Natural killer cell treated with Interleukin-12 subunit alpha and Interleukin-12 subunit beta and Interleukin-15 and Interleukin-18, amount 100 ng/mL, for 72 hours (primary cell): Measurements from ENCODE around the gene SAT2. TPM values are rescaled to one million over a fixed set of nuclear protein-coding genes. Genes with fewer than 3 reads are reported as not detected.

Experiments
- ATAC-seq, 2 donors: fragments of 150-1000 bp; cut with Tn5 transposase in 1 of 2; sonication (Bioruptor Pico), chemical (Tn5 transposase) in 1 of 2; 2 replicates each; pipeline ENCODE4 v1.10.0; 2021
- DNase-seq: peaks from one replicate; pipeline ENCODE4 v3.0.0; 2022; ENCODE audit warnings: low spot score
- H3K27ac Mint-ChIP-seq, 2 donors: 1 replicate in 1 of 2; 2 replicates in 1 of 2; pipeline ENCODE4 v1.8.0; 2022; ENCODE audit warnings: mixed read lengths in 2 of 2, mild to moderate bottlenecking in 1 of 2, moderate library complexity in 1 of 2
- H3K27me3 Mint-ChIP-seq, 2 donors: 1 replicate in 1 of 2; 2 replicates in 1 of 2; pipeline ENCODE4 v1.8.0; 2022; ENCODE audit warnings: mixed read lengths in 2 of 2
- H3K36me3 Mint-ChIP-seq: one replicate; pipeline ENCODE4 v1.8.0; 2022; ENCODE audit warnings: mixed read lengths
- H3K4me1 Mint-ChIP-seq, 2 donors: 1 replicate in 1 of 2; 2 replicates in 1 of 2; pipeline ENCODE4 v1.8.0; 2022; ENCODE audit warnings: low read depth in 2 of 2, mixed read lengths in 2 of 2, mild to moderate bottlenecking in 1 of 2
- H3K4me3 Mint-ChIP-seq: one replicate; pipeline ENCODE4 v1.8.0; 2022; ENCODE audit warnings: mixed read lengths
- H3K9me3 Mint-ChIP-seq: 2 replicates; pipeline ENCODE4 v1.8.0; 2022; ENCODE audit warnings: mixed read lengths
- total RNA-seq, 2 donors: library from RNA; stranded (reverse); gene quantifications; one replicate each; pipeline ENCODE4 v1.2.3, GENCODE V29; 2022

Gene SAT2
- total RNA-seq, 2 donors from 2014 or later: 32.8 to 41.1 TPM

DNA sequence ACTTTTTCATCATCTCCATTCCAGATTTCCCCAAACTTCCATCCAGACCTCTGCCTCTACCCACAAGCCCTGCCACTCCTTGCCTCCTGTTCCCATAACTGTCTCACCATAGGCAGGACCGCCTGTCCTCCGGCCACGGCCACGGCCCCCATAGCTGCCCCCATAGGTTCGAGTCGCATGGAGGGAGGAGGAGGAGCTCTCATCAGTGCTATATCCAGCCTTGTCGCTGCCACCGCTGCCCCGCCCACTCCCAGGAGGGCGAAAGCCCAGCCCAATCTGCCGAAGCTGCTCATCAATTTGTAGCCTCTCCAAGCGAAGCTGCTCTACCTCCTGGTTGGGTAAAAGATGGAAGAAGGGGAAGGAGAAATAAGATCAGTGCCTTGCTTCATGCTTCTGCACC is 34.3 kb downstream of the SAT2 start:
- H3K27me3 Mint-ChIP-seq: no peaks in the 10 kb centered on the region
- H3K4me3 Mint-ChIP-seq: no peak overlapping the region
- DNase-seq (no peak), ATAC-seq (no peak)
- H3K9me3 Mint-ChIP-seq: no peaks in the 10 kb centered on the region
- H3K27ac Mint-ChIP-seq: no peak overlapping the region
- no peaks in the 10 kb centered on the region for H3K4me1 Mint-ChIP-seq
- H3K36me3 Mint-ChIP-seq: peaks cover 20% of the 10 kb centered on the region

DNA sequence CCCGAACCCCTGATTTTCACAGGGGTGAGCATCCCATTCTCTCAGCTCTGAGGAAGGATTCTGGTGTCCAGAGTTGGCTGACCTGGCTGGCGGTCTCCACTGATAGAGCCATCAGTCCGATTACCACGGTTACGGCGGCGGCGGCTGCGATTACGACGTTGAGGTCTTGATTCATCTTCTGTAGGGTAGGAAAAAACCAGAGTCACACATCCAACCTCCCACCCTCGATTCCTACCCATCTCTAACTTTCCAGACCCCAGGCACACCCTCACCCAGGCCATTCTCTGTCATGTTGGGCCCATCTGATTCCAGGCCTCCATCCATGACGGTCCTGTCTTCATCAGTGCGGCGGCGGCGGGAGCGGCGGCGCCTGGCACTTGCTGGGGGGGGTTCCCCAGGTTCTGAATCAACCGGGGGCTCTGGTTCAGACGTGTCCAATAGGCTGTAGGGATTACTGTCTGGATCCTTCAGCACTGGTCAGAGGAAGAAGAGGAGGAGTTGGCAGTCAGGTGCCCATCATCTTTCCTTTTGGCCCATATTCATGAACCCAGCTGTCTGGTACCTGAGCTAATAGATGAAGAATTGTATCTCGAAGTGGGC is 35.1 kb downstream of the SAT2 start:
- no peak for DNase-seq
- H3K27ac Mint-ChIP-seq: no peak overlapping the region
- H3K4me3 Mint-ChIP-seq: no peak overlapping the region
- H3K9me3 Mint-ChIP-seq: no peaks in the 10 kb centered on the region
- no peak for ATAC-seq
- peaks cover 20% of the 10 kb centered on the region for H3K36me3 Mint-ChIP-seq
- H3K27me3 Mint-ChIP-seq: no peaks in the 10 kb centered on the region
- H3K4me1 Mint-ChIP-seq: no peaks in the 10 kb centered on the region

DNA sequence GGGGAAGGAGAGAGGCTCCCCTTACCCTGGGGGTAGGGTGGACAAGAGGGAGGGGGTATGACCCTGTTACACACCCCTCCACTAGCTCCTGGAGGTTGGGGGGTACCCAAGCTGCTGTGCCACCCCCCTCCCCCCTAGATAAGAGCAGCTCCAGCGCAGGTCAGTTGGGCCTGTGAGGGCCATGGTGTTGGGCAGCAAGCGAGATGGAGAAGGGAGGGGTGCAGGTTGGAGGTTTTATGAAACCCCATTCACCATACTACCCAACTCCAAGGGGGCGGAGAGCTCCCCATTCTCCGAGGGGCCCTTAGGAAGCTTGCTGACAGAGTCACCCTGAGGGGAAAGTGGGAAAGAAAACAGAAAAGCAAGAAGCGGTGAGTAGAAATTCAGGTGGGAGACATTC is 36.0 kb downstream of the SAT2 start:
- peaks cover 0 to 3% of the 10 kb centered on the region in 2 donors for H3K4me1 Mint-ChIP-seq
- ATAC-seq (no peak), DNase-seq (no peak)
- H3K36me3 Mint-ChIP-seq: peaks cover 14% of the 10 kb centered on the region
- H3K27ac Mint-ChIP-seq: no peak overlapping the region
- no peaks in the 10 kb centered on the region for H3K27me3 Mint-ChIP-seq
- H3K9me3 Mint-ChIP-seq: no peaks in the 10 kb centered on the region
- H3K4me3 Mint-ChIP-seq: no peak overlapping the region

DNA sequence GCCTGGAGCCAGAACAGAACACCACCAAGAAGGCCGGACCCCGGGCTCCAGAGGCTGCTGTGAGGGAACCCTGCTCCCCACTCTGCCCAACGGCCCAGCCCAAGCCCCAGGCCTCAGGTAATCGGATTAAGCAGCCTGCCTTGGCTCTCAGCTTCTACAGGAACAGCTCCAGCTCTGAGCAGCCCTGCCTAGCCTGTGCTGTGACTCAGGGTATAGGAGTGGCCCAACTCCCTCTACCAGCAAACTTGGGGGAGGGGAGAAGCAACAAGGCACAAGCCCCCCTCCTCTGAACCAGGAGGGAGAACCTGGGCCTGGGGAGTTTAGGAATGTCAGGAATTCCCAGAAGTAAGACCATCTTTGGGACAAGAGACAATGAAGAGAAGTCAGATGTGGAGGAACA is 36.9 kb downstream of the SAT2 start:
- no peaks in the 10 kb centered on the region for H3K27me3 Mint-ChIP-seq
- H3K9me3 Mint-ChIP-seq: no peaks in the 10 kb centered on the region
- H3K36me3 Mint-ChIP-seq: peaks cover 12% of the 10 kb centered on the region
- H3K4me3 Mint-ChIP-seq: no peak overlapping the region
- no peak for DNase-seq
- ATAC-seq: no peak
- H3K4me1 Mint-ChIP-seq: peaks cover 2 to 4% of the 10 kb centered on the region in 2 donors
- no peak overlapping the region for H3K27ac Mint-ChIP-seq

DNA sequence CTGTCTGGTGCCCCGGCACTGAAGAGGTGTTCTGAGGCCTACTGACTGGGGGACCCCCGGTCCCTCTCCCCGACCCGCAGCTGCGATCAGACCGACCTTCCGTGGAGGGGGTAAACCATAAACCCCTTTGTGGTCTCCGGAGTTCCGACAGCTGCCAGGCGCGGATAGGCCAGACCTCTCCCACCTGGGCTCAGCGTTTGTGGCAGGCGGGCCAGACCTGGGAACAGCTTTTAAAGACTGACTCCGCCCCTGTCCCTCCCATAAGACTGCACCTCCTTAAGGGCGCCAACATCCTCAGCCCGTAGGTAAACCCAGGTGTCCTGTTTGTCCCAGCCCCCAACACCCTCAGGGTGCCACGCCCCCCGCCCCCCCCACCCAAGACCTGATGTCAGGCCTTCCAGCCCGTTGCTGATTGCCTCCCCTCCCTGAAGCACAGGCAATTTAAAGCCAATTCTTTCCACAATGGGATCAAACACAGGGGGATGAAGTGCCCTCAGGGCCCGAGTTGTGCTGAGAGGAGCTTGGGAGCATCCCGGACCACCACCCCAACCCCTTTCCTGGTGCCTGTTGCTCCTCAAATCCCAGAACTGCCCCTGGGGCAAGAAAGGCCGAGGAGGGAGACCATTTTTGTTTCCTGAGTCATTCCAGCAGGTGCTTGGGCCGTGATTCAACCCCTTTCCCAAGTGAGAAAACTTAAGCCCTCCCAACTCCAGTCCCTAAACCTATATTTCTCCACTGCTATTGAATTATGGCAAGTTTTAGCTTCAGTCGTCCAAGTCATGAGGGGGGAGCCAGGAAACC is 37.5 kb downstream of the SAT2 start, which contains the start of gene SOX15:
TSS of gene SOX15 (minus strand) at position 204 of the 801 bp plus-strand sequence. CDS start 418 bp downstream, outside the sequence.
- H3K27ac Mint-ChIP-seq: no peak within 1 kb of the TSS
- no peak for DNase-seq
- H3K36me3 Mint-ChIP-seq: peaks cover 7% of the 10 kb centered on the region
- peaks cover 5 to 7% of the 10 kb centered on the region in 2 donors for H3K4me1 Mint-ChIP-seq
- no peak for ATAC-seq
- H3K9me3 Mint-ChIP-seq: no peaks in the 10 kb centered on the region
- H3K27me3 Mint-ChIP-seq: no peaks in the 10 kb centered on the region
- H3K4me3 Mint-ChIP-seq: no peak within 1 kb of the TSS

DNA sequence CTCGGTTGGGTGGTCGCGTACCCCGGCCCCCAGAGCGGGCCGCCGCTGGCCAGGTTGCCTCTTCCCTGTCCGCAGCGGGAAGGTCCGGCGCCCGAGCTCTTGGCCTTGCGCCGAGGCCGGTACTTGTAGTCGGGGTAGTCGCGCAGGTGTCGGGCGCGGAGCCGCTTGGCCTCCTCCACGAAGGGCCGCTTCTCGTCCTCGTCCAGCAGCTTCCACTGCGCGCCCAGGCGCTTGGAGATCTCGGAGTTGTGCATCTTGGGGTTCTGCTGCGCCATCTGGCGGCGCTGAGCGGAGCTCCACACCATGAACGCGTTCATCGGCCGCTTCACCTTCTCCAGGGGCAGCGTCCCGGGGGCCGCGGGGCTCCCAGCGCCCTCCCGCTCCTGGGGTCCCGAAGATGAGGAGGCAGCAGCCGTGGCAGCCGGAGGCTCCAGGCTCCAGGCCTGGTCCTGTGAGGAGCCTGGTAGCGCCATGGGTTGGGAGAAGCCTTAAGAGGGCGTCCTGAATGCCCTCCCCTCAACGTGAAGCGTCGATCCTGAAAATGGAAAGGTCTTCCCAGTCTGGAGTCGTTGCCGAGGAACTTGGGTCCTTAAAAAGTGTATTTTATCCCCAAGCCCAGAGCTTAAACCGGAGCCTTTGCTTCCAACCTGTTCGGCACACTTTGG is 38.3 kb downstream of the SAT2 start:
- Mint-ChIP-seq H3K4me1 (peaks cover 12 to 13% of the 10 kb centered on the region in 2 donors), H3K4me3 (no peak overlapping the region), H3K27me3 (no peaks in the 10 kb centered on the region), H3K36me3 (peaks cover 4% of the 10 kb centered on the region), H3K27ac (no peak overlapping the region), H3K9me3 (no peaks in the 10 kb centered on the region)
- DNase-seq (peak; percentile 74), ATAC-seq (peak; percentile 71 to 77)

DNA sequence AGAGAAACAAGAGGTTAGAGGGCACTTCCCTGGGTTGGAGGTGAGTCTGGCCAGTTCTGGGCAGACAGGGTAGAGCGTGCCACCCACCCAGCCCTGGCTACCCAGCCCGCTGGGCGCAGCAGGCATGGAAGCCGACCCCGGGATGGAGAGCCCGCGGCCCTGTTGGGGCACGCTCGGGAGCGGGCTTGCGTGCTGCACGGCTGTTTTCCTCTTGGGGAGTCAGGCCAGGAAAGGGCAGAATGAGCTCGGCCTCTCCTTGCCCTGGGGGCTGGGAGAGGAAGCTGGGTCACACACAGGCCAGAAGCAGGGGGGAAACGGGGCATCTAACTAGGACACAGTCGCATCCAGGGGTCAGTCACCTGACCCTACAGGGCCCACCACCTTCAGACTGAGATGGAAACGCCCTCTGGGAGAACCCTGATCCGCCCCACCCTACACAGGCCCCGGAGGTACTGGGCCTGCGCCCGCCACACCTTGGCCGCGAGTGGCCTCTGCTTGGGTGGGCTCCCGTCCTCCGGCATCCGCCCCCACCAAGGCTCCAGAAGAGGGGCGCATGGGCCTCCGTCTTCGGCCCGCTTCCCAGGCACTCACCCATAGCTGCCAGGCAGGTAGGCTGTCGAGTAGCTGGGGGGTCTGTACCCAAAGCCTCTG is 38.9 kb downstream of the SAT2 start:
- no peaks in the 10 kb centered on the region for H3K9me3 Mint-ChIP-seq
- H3K27me3 Mint-ChIP-seq: no peaks in the 10 kb centered on the region
- ATAC-seq (peak in 1 of 2 donors; percentile 1), DNase-seq (no peak)
- no peak overlapping the region for H3K4me3 Mint-ChIP-seq
- no peaks in the 10 kb centered on the region for H3K36me3 Mint-ChIP-seq
- peaks cover 15 to 18% of the 10 kb centered on the region in 2 donors for H3K4me1 Mint-ChIP-seq
- H3K27ac Mint-ChIP-seq: peak overlapping the region in 1 of 2 donors; percentile 60

DNA sequence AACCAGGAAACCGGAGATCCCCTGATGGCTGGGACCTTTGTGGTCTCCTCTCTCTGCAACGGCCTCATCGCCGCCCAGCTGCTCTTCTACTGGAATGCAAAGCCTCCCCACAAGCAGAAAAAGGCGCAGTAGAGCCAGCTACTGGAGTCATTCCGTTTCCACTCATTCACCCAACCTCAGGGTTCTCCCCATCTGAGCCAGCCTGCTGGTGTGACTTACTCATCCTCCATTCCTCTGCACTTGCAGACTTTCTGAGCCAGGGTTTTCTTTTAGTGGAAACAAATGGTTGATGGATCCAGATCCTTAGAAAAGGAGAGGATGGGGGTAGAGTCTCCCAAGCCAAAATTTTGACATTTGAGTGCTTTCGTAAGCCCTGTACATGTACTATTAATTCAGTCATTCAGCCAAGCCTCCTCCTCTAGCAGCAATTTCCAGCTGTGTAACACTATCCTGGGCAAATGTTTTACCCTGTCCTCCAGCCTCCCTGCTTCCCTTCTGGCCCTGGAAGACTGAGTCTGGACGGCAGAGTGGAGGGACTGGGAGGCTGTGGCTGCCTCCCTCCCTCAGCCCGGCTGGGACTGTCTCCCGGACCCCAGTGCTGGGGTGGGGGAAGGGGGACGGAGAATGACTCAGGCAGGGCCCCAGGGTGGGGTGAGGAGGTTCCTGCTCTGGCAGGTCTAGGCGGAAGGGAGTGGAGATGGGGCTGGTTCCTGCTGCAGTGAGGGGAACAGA is 40.0 kb downstream of the SAT2 start:
- Mint-ChIP-seq H3K27me3 (no peaks in the 10 kb centered on the region), H3K4me3 (no peak overlapping the region), H3K27ac (peak overlapping the region in 1 of 2 donors; percentile 60), H3K9me3 (no peaks in the 10 kb centered on the region), H3K36me3 (no peaks in the 10 kb centered on the region), H3K4me1 (peaks cover 15 to 23% of the 10 kb centered on the region in 2 donors)
- ATAC-seq (no peak), DNase-seq (no peak)

DNA sequence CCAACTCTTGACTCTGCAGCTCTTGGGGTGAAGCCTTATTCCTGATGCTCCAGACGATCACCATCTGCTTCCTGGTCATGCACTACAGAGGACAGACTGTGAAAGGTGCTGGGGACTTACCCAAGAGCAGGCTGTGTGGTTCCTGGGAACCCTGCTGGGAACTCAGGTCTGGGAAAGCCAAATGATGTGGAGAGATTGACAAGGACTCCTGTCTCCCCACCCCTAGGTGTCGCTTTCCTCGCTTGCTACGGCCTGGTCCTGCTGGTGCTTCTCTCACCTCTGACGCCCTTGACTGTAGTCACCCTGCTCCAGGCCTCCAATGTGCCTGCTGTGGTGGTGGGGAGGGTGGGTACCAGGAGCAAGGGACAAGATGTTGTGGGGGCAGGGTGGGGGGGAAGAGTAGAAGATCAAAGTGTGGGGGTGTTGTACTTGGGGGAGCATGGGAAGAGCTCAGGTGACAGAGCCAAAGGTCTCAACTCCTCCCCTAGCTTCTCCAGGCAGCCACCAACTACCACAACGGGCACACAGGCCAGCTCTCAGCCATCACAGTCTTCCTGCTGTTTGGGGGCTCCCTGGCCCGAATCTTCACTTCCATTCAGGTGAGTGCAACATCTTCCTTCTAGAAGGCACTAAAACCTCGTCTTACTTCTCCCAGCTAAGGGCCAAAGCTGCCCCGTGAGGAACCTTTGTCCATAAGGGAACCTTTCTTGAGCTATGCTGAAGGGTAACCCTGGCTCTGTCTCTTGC is 40.8 kb downstream of the SAT2 start:
- Mint-ChIP-seq H3K27me3 (no peaks in the 10 kb centered on the region), H3K9me3 (no peaks in the 10 kb centered on the region), H3K27ac (peak overlapping the region in 1 of 2 donors; percentile 60), H3K4me1 (peaks cover 19 to 28% of the 10 kb centered on the region in 2 donors), H3K36me3 (no peaks in the 10 kb centered on the region), H3K4me3 (no peak overlapping the region)
- no peak for ATAC-seq
- no peak for DNase-seq

DNA sequence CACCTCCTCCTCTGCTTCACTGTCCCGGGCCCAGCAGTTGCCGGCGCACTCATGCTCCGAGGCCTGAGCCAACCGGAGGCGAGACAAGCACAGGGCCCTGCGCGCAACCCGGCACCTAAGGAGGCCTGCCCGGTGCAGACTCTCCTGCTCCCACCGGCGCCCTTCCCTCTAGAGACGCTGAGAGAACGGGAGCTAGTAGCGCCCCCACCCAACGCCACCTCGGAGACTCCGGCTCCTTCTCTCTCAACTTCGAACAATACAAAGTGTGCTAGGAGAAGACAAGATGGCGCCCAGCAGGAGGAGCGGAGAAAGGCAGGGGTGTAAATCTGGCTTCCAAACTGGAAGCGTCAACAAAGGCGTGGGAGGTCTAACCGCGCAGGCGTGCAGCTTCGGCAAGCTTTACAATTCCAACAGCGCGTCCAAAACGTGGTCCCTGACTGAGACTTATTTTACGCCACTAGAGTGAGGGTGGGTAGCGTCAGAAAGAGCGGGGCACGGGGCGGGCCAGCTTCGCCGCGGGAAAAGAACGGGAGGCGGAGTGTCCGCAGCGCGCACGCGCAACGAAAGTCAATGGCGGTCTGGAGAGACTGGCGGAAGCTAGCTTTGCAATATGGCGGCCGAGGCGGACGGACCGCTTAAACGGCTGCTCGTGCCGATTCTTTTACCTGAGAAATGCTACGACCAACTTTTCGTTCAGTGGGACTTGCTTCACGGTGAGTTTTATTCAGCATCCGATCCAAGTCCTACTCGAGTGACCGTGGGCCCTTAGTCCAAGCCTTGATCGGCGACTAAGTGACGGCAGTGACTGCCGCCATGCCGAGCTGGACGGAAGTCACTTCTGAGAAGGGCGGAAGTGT is 44.1 kb downstream of the SAT2 start, which contains the start of gene MPDU1:
TSS of gene MPDU1 (plus strand) at position 600 of the 857 bp plus-strand sequence. CDS start at position 611, 11 bp downstream.
- peak; percentile 83 to 86 for ATAC-seq
- H3K4me3 Mint-ChIP-seq: peak within 1 kb of the TSS; percentile 97
- H3K4me1 Mint-ChIP-seq: peaks cover 45 to 61% of the 10 kb centered on the region in 2 donors
- no peaks in the 10 kb centered on the region for H3K27me3 Mint-ChIP-seq
- peaks cover 12% of the 10 kb centered on the region for H3K36me3 Mint-ChIP-seq
- DNase-seq: peak; percentile 95
- H3K27ac Mint-ChIP-seq: peak within 1 kb of the TSS; percentile 96 to 99
- no peaks in the 10 kb centered on the region for H3K9me3 Mint-ChIP-seq

DNA sequence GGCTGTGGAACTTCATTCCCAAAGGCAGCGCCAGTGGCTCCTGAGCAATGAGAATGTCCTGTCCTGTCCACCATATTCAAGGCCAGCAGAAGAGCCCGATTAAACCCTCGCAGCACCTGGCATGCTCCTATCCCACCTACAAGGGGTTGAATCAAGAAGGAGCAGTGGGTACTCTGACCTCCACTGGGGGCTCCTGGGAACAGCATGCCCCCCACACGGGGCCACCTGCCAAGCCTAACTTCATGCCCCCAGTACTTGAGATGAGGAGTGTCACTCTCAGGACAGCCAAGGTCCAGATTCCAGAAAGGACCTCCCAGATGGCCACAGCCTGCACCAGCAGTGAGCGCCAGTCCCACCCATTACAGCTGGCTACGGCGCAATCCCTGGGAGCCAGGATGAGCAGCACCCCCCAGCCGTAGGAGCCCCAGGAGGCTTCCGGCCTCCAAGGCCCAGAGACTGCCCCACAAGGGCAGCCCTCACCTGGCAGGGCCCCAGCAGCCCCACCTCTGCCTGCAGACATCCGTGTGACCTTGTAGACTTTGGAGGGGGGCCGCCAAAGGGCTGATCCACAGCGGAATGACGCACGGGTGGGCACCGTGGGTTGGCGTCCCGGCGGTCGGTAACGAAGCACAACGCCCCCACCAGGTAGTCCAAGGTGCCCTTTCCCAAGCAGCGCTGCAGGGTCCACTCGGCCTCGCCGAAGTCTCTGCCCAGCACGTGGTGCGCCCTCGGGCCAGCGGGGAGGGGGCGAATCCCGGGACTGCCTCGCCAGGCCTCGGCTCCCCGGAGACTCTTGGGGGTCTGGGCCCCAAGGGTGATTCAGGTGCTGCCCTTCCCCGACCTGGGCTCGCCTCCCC is 45.0 kb downstream of the SAT2 start:
- no peak for ATAC-seq
- peak overlapping the region; percentile 96 to 99 for H3K27ac Mint-ChIP-seq
- no peaks in the 10 kb centered on the region for H3K27me3 Mint-ChIP-seq
- peak overlapping the region; percentile 68 for H3K4me3 Mint-ChIP-seq
- no peak for DNase-seq
- H3K9me3 Mint-ChIP-seq: no peaks in the 10 kb centered on the region
- peaks cover 17% of the 10 kb centered on the region for H3K36me3 Mint-ChIP-seq
- peaks cover 51 to 69% of the 10 kb centered on the region in 2 donors for H3K4me1 Mint-ChIP-seq
